ENCODE data around the gene FRMPD1.
"Not testable (repeated sequence)": the region's sequence is repeated elsewhere in the genome, so short reads cannot be mapped to it uniquely, and the experiment has no call there.

Gene FRMPD1

GRCh38 chr9:37650873-37651768 is at the start of gene FRMPD1:
Gene FRMPD1 (plus strand): TSS chr9:37650954. CDS start chr9:37692642, 41,688 bp downstream.
- DNase-seq = peak; percentile 51

- not testable (repeated sequence) for DNase-seq
These were observed 48.7 kb upstream of the FRMPD1 start for GRCh38 chr9:37602061-37602460.

- DNase-seq = no peak
These were observed 47.9 kb upstream of the FRMPD1 start for GRCh38 chr9:37602817-37603216.

- no peak for DNase-seq
These were observed 46.5 kb upstream of the FRMPD1 start for GRCh38 chr9:37604296-37604695.

GRCh38 chr9:37608250-37608649 is 42.5 kb upstream of the FRMPD1 start:
- DNase-seq = no peak

GRCh38 chr9:37609735-37610397 is 40.9 kb upstream of the FRMPD1 start:
- DNase-seq = no peak

GRCh38 chr9:37611014-37611413 is 39.7 kb upstream of the FRMPD1 start:
- no peak for DNase-seq

GRCh38 chr9:37611961-37612360 is 38.8 kb upstream of the FRMPD1 start:
- DNase-seq = no peak

GRCh38 chr9:37617161-37617560 is 33.6 kb upstream of the FRMPD1 start:
- no peak for DNase-seq

- no peak for DNase-seq
These were observed 32.9 kb upstream of the FRMPD1 start for GRCh38 chr9:37617832-37618231.

GRCh38 chr9:37618817-37619216 is 31.9 kb upstream of the FRMPD1 start:
- DNase-seq = no peak

GRCh38 chr9:37619806-37620205 is 30.9 kb upstream of the FRMPD1 start:
- no peak for DNase-seq

GRCh38 chr9:37620396-37620795 is 30.4 kb upstream of the FRMPD1 start:
- no peak for DNase-seq

- DNase-seq = no peak
These were observed 29.3 kb upstream of the FRMPD1 start for GRCh38 chr9:37621273-37622121.

- DNase-seq = no peak
These were observed 28.3 kb upstream of the FRMPD1 start for GRCh38 chr9:37622462-37622861.

GRCh38 chr9:37623267-37623666 is 27.5 kb upstream of the FRMPD1 start:
- no peak for DNase-seq

- DNase-seq = no peak
These were observed 26.7 kb upstream of the FRMPD1 start for GRCh38 chr9:37624073-37624472.

- no peak for DNase-seq
These were observed 25.6 kb upstream of the FRMPD1 start for GRCh38 chr9:37625036-37625757.

GRCh38 chr9:37625758-37626147 is 25.0 kb upstream of the FRMPD1 start:
- no peak for DNase-seq

- no peak for DNase-seq
These were observed 24.0 kb upstream of the FRMPD1 start for GRCh38 chr9:37626708-37627292.

GRCh38 chr9:37632479-37632878 is 18.3 kb upstream of the FRMPD1 start:
- no peak for DNase-seq

- DNase-seq = no peak
These were observed 14.9 kb upstream of the FRMPD1 start for GRCh38 chr9:37635808-37636207.
